NCI-H1436 (cell line): Measurements from ENCODE around the gene WDR90.
A peak's percentile ranks its signal among the peaks of the same experiment; 100 is the strongest.
"Not testable (repeated sequence)": the region's sequence is repeated elsewhere in the genome, so short reads cannot be mapped to it uniquely, and the experiment has no call there.

Experiments
- DNase-seq: peaks from one replicate; lab custom pipeline; 2025; lab: John Stamatoyannopoulos, UW

The WDR90 gene

GRCh38 chr16:689175-689897 lies 40.2 kb downstream of the WDR90 start:
- no peak for DNase-seq

GRCh38 chr16:691242-691641 lies 42.1 kb downstream of the WDR90 start:
- not testable (repeated sequence) for DNase-seq

GRCh38 chr16:692356-693108 lies 43.4 kb downstream of the WDR90 start:
- no peak for DNase-seq

GRCh38 chr16:693364-693763 lies 44.2 kb downstream of the WDR90 start:
- DNase-seq: no peak

- DNase-seq: no peak
Measured at GRCh38 chr16:693766-694165, 44.6 kb downstream of the WDR90 start.

- no peak for DNase-seq
Measured at GRCh38 chr16:694187-694862, 45.2 kb downstream of the WDR90 start.

GRCh38 chr16:694863-695354 lies 45.7 kb downstream of the WDR90 start:
- DNase-seq: no peak

GRCh38 chr16:695355-696089 lies 46.4 kb downstream of the WDR90 start:
- peak; percentile 17 for DNase-seq

GRCh38 chr16:698911-699671 lies 49.9 kb downstream of the WDR90 start:
- no peak for DNase-seq

- no peak for DNase-seq
Measured at GRCh38 chr16:700684-701584, 51.8 kb downstream of the WDR90 start.

GRCh38 chr16:702341-702740 lies 53.2 kb downstream of the WDR90 start:
- no peak for DNase-seq

- DNase-seq: no peak
Measured at GRCh38 chr16:703406-703805, 54.2 kb downstream of the WDR90 start.

GRCh38 chr16:704047-704446 lies 54.9 kb downstream of the WDR90 start:
- DNase-seq: no peak

GRCh38 chr16:704552-705380 lies 55.6 kb downstream of the WDR90 start:
- DNase-seq: no peak

- DNase-seq: peak; percentile 79
Measured at GRCh38 chr16:705431-706188, 56.4 kb downstream of the WDR90 start, which contains the start of gene FBXL16. FBXL16 (minus strand) TSS chr16:705801; CDS start chr16:697405, 8,396 bp downstream.

GRCh38 chr16:706189-707061 lies 57.3 kb downstream of the WDR90 start:
- peak; percentile 43 for DNase-seq

GRCh38 chr16:707062-707538 lies 57.9 kb downstream of the WDR90 start:
- no peak for DNase-seq
